ENCODE measurements around the gene AZGP1. TPM values are rescaled to one million over a fixed set of nuclear protein-coding genes. Genes with fewer than 3 reads are reported as not detected.

The AZGP1 gene
- total and polyA plus RNA-seq, 2 experiments from 2014 or later: 52.6 to 73.6 TPM

GRCh38 chr7:100008525-100008924 is 32.7 kb upstream of the AZGP1 start:
- peak; percentile 53 for DNase-seq (ENCODE audit: low spot score)
- WGBS (ENCODE audit: low lambda C conversion rate, missing lambda C conversion rate): 59% methylated on average over 10 of the region's 10 CpGs
- Histone ChIP-seq H3K27me3 (no peaks in the 10 kb centered on the region), H3K79me2 (no peaks in the 10 kb centered on the region), H4K20me1 (ENCODE audit: insufficient read depth, poor library complexity, severe bottlenecking) (no peaks in the 10 kb centered on the region), H2AFZ (no peak overlapping the region), H3K4me2 (no peak overlapping the region), H3K27ac (peak overlapping the region; percentile 13), H3K9me2 (replicated peaks; ENCODE audit: insufficient read depth) (no peaks in the 10 kb centered on the region), H3K9me3 (ENCODE audit: low read depth) (no peaks in the 10 kb centered on the region), H3K4me1 (ENCODE audit: insufficient read depth) (peaks cover 13% of the 10 kb centered on the region), H3K36me3 (replicated peaks; ENCODE audit: insufficient read depth, low read depth) (no peaks in the 10 kb centered on the region), H3K4me3 (no peak overlapping the region)
- no peak for TF ChIP-seq EZH2 (IDR thresholded peaks at IDR 0.05; ENCODE audit: borderline replicate concordance)
- no peak for TF ChIP-seq EZH2phosphoT487 (IDR thresholded peaks at IDR 0.05; ENCODE audit: low read depth, severe bottlenecking, unreplicated experiment)
- TF ChIP-seq CTCF (IDR thresholded peaks at IDR 0.05; ENCODE audit: poor library complexity): no peak

- Histone ChIP-seq H3K79me2 (no peaks in the 10 kb centered on the region), H4K20me1 (ENCODE audit: insufficient read depth, poor library complexity, severe bottlenecking) (no peaks in the 10 kb centered on the region), H3K36me3 (replicated peaks; ENCODE audit: insufficient read depth, low read depth) (no peaks in the 10 kb centered on the region), H3K9me3 (ENCODE audit: low read depth) (no peaks in the 10 kb centered on the region), H3K4me1 (ENCODE audit: insufficient read depth) (peaks cover 19% of the 10 kb centered on the region), H2AFZ (no peak overlapping the region), H3K4me3 (no peak overlapping the region), H3K27ac (no peak overlapping the region), H3K9me2 (replicated peaks; ENCODE audit: insufficient read depth) (no peaks in the 10 kb centered on the region), H3K27me3 (no peaks in the 10 kb centered on the region), H3K4me2 (no peak overlapping the region)
- no peak for DNase-seq (ENCODE audit: low spot score)
- no peak for TF ChIP-seq CTCF (IDR thresholded peaks at IDR 0.05; ENCODE audit: poor library complexity)
- 72% methylated on average over 3 of the region's 3 CpGs for WGBS (ENCODE audit: low lambda C conversion rate, missing lambda C conversion rate)
These were observed 32.1 kb upstream of the AZGP1 start for GRCh38 chr7:100007887-100008286.

GRCh38 chr7:100003711-100004661 is 28.2 kb upstream of the AZGP1 start:
- no peaks in the 10 kb centered on the region for H3K36me3 ChIP-seq (replicated peaks; ENCODE audit: insufficient read depth, low read depth)
- peak; percentile 79 for DNase-seq (ENCODE audit: low spot score)
- H3K79me2 ChIP-seq: no peaks in the 10 kb centered on the region
- H3K4me2 ChIP-seq: peak overlapping the region; percentile 55
- H3K4me1 ChIP-seq (ENCODE audit: insufficient read depth): peaks cover 19% of the 10 kb centered on the region
- no peaks in the 10 kb centered on the region for H4K20me1 ChIP-seq (ENCODE audit: insufficient read depth, poor library complexity, severe bottlenecking)
- 53% methylated on average over 14 of the region's 14 CpGs for WGBS (ENCODE audit: low lambda C conversion rate, missing lambda C conversion rate)
- no peak overlapping the region for H2AFZ ChIP-seq
- no peaks in the 10 kb centered on the region for H3K9me2 ChIP-seq (replicated peaks; ENCODE audit: insufficient read depth)
- H3K4me3 ChIP-seq: no peak overlapping the region
- H3K27me3 ChIP-seq: no peaks in the 10 kb centered on the region
- peak overlapping the region; percentile 59 for H3K27ac ChIP-seq
- TF ChIP-seq EZH2phosphoT487 (IDR thresholded peaks at IDR 0.05; ENCODE audit: low read depth, severe bottlenecking, unreplicated experiment) (no peak), EZH2 (IDR thresholded peaks at IDR 0.05; ENCODE audit: borderline replicate concordance) (no peak), CTCF (IDR thresholded peaks at IDR 0.05; ENCODE audit: poor library complexity) (no peak)
- H3K9me3 ChIP-seq (ENCODE audit: low read depth): no peaks in the 10 kb centered on the region
